ENCODE results near the gene ZNF423.

Gene ZNF423

DNA sequence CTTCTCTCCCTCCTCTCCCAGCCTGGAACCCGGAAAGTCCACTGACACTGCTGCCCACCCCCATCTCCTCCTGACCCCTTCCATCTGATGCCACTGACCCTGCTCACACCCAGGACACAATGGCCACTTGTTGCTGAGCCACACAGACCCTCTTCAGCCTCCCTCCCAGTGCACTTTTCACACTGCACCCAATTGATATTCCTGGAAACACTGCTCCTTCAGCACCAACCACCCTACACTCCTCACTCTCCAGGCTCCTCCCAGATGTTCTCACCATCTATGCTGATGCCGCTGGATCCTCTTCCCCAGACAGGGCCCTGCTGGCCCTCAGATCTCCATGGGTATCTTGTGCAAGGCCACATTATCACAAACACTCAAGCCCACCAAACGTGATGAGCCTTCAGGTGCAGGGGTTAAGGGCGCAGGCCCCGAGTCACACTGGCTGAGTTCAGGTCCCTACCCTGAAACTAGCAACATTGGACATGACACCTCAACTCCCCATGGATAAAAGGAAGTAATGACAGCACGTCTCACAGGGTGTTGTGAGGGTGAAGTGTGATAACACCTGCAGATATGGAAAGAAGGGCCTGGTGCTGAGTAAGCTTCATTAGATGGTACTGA, 238.1 kb downstream of the ZNF423 start:
- no peak for DNase-seq

DNA sequence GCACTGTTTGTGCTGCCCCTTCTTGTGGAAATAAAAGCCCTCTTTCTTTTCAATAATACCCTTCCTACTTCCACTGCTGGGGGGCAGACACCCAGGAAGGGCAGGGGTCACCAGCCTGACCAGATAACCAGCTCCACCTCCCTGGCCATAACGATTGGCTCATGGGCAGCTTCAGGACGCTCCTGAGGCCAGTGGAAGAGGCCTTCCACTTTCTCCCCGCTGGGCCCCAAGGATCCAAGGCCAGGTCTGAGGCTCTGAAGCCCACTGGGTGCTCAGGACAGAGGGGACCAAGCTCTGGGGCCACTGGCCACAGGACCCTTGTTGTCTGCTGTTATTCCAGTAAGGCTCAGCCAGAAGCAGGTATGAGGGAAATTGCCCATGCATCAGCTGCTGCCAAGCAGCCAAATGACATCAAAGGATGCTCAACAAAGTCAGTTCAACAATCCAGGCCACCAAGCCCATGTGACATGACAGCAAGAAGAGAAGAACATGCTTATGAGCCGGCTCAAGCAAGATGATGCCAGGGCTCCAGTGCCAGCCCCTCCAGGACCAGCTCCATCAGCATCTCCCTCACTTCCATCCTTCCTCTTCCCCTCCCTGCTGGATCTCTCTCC, 238.8 kb downstream of the ZNF423 start:
- DNase-seq: no peak

DNA sequence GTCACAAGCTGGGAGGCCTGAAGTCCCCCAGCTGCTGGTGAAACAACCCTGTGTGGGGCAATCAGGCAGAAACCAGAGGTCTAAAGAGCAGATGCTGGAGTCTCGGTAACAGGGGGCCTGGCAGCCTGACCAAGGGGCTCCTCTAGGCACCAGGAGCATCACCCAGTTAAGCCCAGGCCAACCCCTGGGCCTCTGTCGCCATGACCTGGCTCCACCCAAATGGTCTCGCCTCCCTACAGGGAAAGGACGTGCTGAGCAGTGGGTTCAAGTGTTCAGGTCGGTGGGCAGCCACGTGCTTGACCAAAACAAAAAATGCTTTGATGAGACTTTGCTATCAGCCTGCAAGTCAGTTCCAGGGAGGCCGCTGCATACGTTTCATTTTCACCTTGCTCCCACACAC, 240.3 kb downstream of the ZNF423 start:
- DNase-seq: no peak

DNA sequence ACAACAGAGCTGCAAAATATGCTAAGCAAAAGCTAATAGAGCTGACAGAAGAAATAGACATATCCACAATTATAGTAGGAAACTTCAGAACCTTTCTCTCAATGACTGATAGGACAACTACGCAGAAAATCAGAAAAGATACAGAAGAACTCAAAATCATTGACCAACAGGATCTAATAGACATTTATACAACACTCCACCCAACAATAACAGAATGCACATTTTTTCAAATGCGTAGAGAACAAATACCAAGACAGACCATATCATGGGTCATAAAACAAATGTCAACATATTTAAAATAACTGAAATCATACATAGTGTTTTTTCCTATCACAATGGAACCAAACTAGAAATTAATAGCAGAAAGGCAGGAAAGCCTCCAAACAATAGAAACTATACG, 244.9 kb downstream of the ZNF423 start:
- no peak for DNase-seq

DNA sequence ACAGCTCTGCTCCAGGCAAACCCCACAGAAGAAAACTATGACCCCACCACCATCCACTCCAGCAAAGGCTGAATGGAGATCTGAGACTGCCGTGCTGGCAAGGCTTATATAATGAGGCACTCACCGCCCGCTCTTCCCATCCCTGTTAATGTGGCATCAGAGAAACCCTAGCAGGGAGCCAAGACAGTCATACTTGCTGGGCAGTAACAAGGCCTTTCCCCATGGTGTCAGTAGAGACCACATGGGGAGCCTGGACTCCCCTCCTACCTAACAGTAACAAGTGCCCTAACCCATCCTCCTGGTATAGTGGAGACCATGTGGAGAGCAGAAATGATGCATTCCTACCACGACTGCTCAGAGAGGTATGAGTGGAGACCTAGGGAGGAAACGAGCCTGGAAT, 247.1 kb downstream of the ZNF423 start:
- DNase-seq: no peak

DNA sequence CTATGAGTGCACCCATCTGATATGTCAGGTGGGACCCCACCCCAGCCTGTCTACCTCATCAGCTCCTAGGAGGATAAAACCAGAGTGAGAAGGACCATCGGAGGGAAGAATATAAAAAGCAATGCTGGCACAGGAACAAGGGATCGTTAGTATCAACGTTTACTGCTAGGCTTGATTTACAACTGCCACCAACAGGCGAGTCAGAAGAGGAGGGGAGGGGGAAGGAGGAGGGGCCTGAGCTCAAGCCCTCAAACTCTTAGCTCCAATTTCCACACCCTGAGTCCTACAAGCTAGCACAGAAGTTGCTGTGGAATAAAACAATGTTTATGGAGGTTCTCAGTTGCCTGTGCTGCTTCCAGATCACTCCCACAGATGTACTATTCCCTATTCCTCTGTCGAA, 247.8 kb downstream of the ZNF423 start:
- no peak for DNase-seq

DNA sequence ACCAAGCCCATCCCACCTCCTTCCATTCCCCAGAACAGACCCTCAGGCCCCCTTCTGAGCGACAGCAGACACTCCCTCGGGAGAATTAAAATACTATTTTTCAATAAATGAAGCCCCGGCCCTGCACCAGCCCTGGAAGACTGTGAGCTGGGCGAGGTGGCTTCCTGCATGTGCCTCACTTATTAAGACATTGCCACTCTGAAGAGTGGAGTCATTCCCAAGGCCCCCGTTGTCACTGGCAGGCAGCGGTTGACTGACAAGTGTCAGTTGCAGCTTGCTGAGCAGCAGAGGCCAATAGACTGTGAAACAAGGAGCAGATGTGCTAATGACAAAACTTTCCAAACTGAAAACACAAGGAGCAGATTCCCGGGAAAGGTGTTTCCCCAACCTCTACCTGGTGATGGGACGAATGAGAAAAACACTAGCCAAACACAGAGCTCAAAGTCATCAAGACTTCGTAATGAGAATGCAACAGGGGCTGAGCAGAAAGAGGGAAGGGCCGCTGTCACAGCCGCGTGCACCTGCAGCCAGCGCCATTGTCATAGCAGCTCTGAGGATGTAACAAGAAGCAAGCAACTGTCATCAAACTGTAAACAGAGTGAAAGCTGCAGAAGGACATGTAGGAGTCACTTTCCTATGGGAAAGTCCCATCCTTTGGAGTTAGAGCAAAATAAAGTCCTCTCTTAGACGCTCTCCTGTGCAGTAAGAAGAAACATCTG, 250.2 kb downstream of the ZNF423 start:
- DNase-seq: no peak

DNA sequence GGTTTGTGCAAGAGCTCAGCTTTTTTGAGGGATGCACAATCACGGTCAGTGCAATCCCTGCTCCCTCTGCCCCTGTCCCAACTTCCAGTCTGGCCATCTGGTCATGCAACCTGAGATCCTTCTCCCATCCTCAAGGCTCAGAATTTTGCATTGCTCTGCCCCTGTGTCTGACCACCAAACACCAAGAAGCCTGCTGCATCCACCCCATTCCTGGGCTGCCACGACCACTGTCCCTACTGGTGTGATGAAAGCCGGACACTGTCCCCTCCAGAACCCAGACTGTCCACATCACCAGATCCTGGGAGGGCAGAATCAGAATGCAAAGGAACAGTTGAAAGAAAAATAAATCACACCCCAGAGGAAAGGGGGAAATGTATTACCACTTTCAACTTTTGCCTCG, 251.3 kb downstream of the ZNF423 start:
- DNase-seq: no peak

DNA sequence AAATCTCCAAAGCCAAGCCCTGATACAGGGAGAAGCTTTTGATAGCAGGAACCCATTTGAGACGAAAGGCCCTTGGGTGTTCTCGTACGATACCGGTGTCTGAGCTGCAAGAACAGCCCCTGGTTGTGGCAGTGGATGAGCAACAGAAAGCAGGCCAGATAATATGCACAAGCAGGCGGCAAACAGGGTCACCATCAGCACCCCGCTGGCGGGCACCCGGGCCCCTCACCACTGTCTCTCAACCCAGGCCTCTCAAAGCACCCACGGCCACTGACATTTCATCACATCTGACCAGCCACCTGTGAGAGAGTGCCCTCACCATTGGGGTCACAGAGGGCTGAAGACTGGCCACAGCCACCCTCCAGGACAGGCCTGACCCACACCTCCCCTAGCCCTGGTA, 252.0 kb downstream of the ZNF423 start:
- DNase-seq: no peak

DNA sequence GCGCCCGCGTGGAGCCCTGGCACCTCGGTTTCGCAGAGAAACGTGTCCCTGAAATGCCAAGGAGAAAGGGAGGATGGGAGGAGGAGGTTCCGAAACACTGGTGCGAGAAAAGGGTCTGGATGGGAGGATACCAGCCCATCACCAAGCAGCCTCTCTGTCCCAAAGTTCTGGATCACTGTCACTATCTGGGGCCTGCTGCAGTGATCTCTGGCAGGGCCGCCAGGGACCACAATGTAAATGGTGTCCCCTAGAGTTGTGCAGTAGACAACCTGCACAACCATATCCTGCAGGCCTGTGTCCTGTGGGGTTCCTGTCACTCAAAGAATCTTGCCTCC, 253.0 kb downstream of the ZNF423 start:
- DNase-seq: no peak

DNA sequence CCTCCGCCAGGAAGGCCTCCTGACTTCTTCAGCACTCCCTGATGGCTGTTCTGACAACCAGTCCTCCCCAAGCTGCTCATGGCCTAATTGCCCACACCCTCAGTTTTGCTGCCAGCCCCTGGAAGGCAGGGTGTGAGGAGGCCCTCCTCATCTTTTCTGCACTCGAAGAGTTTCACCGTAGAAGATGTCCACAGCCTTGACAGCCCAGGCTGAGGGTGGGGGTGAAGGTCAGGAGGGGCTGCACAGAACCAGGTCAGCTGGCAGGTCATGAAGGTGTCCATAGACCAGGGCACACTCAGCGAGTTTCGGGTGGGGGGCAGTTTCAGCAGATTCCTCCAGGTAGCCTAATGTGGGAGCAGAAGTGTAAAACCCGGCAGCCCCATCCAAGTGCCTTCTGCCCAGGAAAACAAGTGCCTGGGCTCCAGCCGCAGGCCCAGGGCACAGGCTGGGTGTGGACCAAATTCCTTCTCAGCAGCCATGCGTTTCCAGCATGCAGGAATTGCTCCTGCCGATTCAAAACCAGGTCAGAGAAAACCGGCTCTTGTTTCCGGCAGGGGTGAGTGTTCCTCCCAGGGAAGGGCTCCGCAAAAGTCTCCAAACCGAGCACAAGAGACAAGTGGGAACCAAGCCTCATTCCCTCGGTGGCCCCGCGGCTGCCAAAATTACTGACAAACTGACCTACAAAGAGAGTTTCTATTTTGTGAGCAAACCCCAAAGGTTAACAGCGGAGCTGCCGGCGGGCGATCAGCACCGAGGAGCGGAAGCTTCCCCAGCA, 253.5 kb downstream of the ZNF423 start:
- DNase-seq: no peak

DNA sequence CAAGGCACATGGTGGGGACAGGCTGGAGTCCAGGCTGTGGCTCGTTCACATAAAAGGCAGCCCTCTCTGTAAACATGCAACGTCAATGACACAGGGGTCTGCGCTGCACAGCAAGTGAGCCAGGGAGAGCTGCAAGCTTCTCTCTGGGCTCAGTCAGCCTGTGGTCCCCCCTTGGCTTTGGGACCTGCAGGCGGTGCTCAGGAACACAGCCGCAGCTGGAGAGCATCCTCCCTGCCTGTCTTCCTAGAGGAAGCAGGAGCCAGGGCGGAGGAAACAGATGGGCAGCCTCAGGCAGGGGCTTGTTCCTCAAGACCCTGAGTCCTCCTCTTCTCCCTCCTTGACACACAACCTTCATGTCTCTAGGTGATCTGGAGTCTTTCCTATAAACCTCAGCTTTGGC, 254.3 kb downstream of the ZNF423 start:
- DNase-seq: no peak

DNA sequence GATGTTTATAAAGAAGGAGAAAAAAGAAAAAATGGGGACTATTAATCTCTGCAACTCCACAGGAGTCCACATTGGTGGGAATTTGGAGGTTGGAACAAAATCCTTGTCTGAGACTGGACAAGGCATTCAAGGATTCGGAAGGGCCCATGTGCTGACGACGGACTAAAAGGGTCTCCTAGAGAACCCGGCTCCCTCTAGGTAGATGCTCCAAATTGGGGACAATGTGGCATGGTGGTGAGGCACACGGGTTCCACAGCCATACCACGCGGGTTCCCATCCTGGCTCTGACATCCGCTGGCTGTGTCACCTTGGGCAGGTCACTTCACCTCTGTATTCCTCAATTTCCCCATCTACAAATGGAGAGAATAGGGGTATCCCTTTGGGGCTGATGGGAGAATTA, 254.9 kb downstream of the ZNF423 start:
- no peak for DNase-seq

DNA sequence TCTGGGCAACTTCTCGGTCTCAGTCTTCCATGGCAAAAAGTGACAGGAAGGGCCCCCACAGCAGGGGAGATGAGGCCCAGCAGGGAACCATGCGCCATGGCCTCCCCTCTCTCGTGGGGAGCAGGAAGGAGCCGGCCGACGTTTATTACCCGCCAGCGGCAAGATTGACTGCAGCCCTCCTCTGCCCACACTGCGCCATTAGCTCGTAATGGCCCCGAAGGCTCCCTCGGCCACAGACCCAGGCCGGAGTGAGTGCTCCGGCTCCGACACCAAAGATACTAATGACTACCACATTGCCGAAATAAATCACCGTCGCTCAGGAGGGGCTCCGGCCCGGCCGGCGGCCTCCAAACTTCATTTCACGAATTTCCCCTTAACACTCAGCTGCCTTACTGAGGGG, 255.4 kb downstream of the ZNF423 start:
- no peak for DNase-seq

DNA sequence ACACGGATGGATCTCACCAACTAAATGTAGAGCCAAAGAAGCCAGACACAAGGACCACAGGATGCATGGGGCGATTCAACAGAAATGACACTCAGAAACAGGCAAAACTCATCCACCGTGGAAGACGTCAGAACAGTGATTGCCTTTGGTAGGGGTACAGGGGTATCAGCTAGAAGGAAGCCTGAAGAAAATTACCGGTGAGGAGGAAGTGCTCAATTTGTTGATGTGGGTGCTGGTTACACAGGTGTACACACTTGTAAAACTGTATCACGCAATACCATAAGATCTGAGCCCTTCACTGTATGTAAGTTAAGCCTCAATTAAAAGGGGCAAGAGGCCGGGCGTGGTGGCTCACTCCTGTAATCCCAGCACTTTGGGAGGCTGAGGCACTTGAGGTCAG, 256.2 kb downstream of the ZNF423 start:
- DNase-seq: no peak

DNA sequence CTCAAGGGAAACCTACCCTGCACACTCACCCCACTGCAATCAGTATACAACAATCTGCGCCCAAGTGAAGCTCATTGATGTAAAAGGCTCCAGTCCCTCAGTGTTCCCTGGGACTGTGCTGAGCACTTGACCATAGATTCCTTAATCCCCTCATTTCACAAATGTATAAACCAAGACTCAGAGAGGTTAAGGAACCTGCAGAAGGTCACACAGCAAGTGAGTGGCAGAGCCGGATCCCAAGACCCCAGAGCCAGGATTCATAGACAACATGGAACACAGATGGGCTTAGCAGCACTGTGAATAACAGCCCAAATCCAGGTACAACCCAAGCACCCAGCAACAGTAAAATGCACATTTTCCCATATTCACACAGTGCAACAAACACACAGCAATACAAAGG, 256.6 kb downstream of the ZNF423 start:
- no peak for DNase-seq

DNA sequence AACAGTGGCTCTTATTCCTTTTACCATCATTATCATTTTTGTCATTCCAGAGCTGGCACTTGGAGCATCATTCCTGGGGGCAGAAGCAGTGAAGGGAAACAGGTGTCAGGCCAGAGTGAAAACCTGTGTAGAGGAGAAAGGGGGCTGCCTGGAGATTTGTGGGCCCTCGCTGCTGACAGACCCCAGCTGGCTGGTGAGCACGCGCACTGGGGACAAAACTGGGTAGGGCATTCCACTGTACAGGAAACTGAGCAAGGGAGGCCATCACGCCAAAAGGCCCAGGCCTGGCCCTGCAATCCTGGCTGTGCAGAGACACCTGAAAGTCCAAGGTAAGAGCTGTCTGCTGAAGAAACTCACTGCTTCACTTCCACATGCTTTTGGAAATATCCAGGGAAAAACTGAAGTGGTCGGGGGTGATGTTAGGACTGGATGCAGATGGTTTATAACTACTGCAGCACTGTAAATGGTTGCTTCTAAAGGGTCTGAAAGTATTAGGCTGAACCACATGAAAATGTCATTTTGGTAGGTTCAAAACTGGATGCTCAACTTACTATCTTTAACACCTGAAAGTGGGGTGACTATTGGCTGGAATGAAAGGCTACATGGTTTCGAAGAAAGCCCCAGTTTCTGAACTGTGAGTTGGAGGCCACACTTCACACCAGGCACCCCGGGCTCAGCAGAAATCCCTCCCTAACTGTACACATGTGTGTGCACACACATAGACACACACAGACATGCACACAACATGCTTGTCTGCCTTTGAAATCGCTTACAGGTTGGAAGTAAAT, 257.3 kb downstream of the ZNF423 start:
- DNase-seq: no peak

DNA sequence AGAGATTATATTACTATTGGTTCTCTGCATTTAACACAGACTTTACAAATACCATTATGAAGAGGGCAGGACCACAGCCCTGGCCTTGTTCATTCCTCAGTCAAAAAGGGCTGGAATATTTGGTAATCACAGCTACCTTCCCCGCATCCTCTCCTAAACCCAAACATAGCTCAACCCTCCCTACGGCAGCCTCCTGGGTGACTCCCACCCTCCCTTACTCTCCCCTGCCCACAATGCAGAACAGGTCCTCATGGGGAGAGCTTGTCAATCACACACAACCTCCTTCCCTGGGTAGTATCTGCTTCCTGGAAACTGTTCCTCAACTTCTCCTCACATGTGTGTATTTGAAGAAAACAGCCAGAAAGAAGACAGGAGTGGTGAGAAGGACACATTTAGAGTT, 258.1 kb downstream of the ZNF423 start:
- no peak for DNase-seq

DNA sequence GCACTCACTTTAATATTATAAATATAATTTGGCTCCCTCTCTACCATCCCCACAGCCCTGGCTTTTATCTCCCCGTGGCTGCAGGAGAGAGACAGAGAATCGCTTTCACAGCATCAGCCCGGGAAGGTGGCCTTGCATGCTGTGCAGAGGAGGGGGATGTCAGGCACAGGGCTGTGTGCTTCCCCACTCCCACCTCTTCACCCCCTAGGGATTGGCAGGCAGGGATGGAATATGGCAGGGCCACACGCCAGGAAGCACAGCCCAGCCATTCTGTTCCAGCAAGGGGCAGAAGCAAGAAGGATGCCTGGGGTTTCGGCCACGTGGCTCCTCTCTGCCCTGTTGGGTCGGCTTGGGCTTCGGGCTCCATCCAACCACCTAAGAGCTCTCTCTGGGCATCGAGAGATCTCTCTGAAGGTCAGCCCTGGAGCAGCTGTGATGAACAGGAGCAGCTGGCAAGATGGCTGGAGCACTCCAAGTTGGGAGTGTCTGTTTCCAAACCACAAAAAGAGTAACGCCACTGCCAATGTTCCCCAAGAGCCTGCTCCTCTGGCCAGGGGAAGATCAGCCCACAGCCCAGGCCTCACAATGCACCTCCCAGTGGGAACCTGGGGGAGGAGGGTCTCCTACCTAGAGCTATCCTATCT, 259.1 kb downstream of the ZNF423 start:
- DNase-seq: no peak

DNA sequence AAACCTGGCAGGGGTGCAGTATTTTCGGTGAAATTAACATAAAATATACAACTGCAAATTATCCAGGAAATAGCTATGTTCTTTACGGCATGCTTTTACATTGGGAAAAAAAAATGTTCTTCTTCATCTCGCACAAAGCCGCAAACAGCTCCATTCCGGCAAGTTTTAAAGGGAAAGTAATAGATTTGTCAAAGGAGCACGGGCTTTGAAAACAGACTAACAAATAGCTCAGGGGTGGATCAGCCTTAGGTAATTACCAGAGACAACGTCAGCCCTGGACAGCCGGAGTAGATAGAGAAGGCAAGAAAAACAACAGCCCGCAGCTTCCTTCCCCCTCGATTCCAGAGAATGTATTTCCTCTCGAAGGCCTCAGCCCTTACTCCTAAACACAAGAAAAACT, 259.8 kb downstream of the ZNF423 start:
- no peak for DNase-seq

DNA sequence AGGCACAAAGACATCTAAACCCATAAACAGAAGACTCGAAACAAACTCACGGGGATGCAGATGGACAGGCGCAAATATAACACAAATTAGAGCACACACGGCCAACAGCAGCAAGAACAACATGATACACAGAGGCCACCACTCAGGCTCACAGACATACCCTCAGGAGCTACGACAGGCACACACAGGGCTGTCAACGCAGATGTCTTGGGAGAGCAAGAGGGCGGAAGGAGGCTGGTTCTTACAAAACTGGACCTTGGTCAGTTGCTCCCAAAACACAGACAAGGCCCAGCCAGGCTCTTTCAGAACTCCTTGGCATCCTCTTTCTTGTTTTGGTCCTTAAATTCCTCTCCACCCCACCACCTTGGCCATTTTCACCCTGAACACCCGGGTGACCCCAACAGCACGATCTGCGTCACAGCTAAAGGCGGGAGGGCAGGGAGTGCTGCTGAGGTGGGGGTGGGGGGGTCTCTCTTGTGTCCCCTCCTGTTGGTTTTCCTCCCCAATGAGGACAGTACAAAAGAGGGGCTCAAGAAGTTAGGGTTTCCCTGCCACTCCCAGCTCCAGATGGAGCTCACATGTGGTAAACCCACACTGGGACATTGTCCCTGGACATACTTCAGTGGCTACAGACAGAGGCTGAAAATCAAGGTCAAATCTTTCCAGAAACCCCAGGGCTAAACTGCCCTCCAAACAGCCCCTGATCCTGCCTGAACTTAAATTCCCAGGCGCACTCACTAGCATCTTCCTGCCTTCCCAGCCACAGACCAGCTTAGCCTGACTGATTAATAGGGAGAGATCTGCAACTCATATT, 261.0 kb downstream of the ZNF423 start:
- DNase-seq: no peak

DNA sequence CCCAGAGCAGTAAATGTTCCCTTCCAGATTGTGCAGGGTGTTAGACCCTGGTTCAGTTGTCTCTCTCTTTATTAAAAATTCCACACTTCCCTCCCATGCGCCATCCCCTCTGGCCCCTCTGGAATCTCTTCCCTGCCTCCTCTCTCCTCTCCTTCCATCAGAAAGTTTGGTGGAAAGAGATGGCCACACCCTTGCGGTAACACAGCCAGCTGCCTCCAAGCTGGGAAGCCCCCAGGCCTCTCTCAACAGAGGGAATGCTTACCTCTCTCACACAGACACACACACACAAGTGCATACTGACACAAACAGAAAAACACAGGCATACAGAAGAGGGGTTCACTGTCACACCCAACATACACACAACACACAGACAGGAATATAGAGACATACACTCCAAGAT, 261.8 kb downstream of the ZNF423 start:
- no peak for DNase-seq

All from activated CD4-positive, alpha-beta T cell treated with anti-CD3 and anti-CD28 coated beads, Interleukin-2, amount 50 U/mL, for 48 hours (primary cell).